Keratinocyte (primary cell): ENCODE measurements around the gene MRM3. TPM values are rescaled to one million over a fixed set of nuclear protein-coding genes. Genes with fewer than 3 reads are reported as not detected.

Source experiments
- DNase-seq: peaks from one replicate; pipeline ENCODE4 v3.0.0-alpha.2; 2011; ENCODE audit warnings: low read depth, missing footprints, low spot score
- FAIRE-seq: peaks from 2 replicates; lab custom pipeline; 2011; peaks lifted over from hg19 to GRCh38; lab: Jason Lieb, UNC
- H2AFZ ChIP-seq: 2 replicates; pipeline ENCODE4 v1.6.0; 2012; ENCODE audit warnings: low read length, control low read depth, inconsistent platforms; ENCODE audit not compliant: control insufficient read depth
- H3K27ac ChIP-seq: 2 replicates; pipeline ENCODE4 v1.5.1; 2011; ENCODE audit warnings: low read length; ENCODE audit not compliant: control insufficient read depth, insufficient read depth
- H3K27me3 ChIP-seq: 3 replicates; pipeline ENCODE4 v1.6.0; 2011; ENCODE audit warnings: low read length; ENCODE audit not compliant: control insufficient read depth, insufficient read depth; ENCODE audit errors: extremely low read depth
- H3K36me3 ChIP-seq, 2 experiments: 2 replicates in 1 of 2; 3 replicates in 1 of 2; pipeline ENCODE4 v1.5.1; 2011; ENCODE audit warnings: low read length in 2 of 2, mild to moderate bottlenecking in 1 of 2; ENCODE audit not compliant: control insufficient read depth in 2 of 2, insufficient read depth in 2 of 2; ENCODE audit errors: extremely low read depth in 1 of 2
- H3K4me1 ChIP-seq: 3 replicates; pipeline ENCODE4 v1.5.1; 2011; ENCODE audit warnings: low read length; ENCODE audit not compliant: control insufficient read depth, insufficient read depth; ENCODE audit errors: extremely low read depth
- H3K4me2 ChIP-seq: 3 replicates; pipeline ENCODE4 v1.6.0; 2011; ENCODE audit warnings: low read depth, low read length; ENCODE audit not compliant: control insufficient read depth, insufficient read depth; ENCODE audit errors: extremely low read depth
- H3K4me3 ChIP-seq, 3 experiments: fragments of 200-600 bp in 1 of 3; sonication (generic) in 1 of 3; 2 replicates in 2 of 3; 3 replicates in 1 of 3; pipeline ENCODE4 v1.5.1; 2011 to 2016; ENCODE audit warnings: low read length in 3 of 3, mild to moderate bottlenecking in 3 of 3, control low read depth in 2 of 3, inconsistent platforms in 1 of 3, low read depth in 1 of 3, mixed read lengths in 1 of 3, mixed run types in 1 of 3, moderate library complexity in 1 of 3; ENCODE audit not compliant: control insufficient read depth in 2 of 3, insufficient read depth in 2 of 3; ENCODE audit errors: extremely low read depth in 1 of 3
- H3K79me2 ChIP-seq: 2 replicates; pipeline ENCODE4 v1.6.0; 2012; ENCODE audit warnings: low read length; ENCODE audit not compliant: control insufficient read depth, insufficient read depth
- H3K9ac ChIP-seq: 3 replicates; pipeline ENCODE4 v1.6.0; 2011; ENCODE audit warnings: low read length; ENCODE audit not compliant: control insufficient read depth, insufficient read depth; ENCODE audit errors: extremely low read depth
- H3K9me1 ChIP-seq: 3 replicates; pipeline ENCODE4 v1.6.0; 2011; ENCODE audit warnings: low read length; ENCODE audit not compliant: control insufficient read depth, insufficient read depth; ENCODE audit errors: extremely low read depth
- H3K9me3 ChIP-seq: 2 replicates; pipeline ENCODE4 v1.5.1; 2012; ENCODE audit warnings: low read depth, low read length; ENCODE audit not compliant: control insufficient read depth
- H4K20me1 ChIP-seq: 3 replicates; pipeline ENCODE4 v1.6.0; 2011; ENCODE audit warnings: low read length; ENCODE audit not compliant: control insufficient read depth, insufficient read depth; ENCODE audit errors: extremely low read depth
- EZH2 ChIP-seq: IDR thresholded peaks from one replicate; pipeline ENCODE4 v1.6.1; 2012; ENCODE audit warnings: inconsistent platforms, mild to moderate bottlenecking, low read length, moderate library complexity
- dilution Hi-C: fragments of 300-500 bp; cut with MboI; formaldehyde crosslinking; loops from one replicate; pipeline ENCODE4 v1.7.0; 2020; ENCODE audit warnings: low sequenced_read_pairs; ENCODE audit not compliant: extremely low pct_ligation_motif_present
- polyA minus RNA-seq, 3 experiments: library from RNA; depleted of rRNA, polyadenylated mRNA; stranded (reverse); fragments of >200 nt; gene quantifications; 1 replicate in 1 of 3; 2 replicates in 1 of 3; 3 replicates in 1 of 3; pipeline ENCODE4 v1.2.3, GENCODE V29; 2011
- polyA plus RNA-seq, 5 experiments: library from polyadenylated mRNA; depleted of rRNA in 3 of 5; stranded (reverse) in 3 of 5; stranded (forward) in 1 of 5; unstranded in 1 of 5; fragments of >200 nt; gene quantifications; 1 replicate in 1 of 5; 2 replicates in 3 of 5; 3 replicates in 1 of 5; pipeline versions ENCODE4 v1.2.1 to v1.2.3, GENCODE V29; 2011 to 2012; ENCODE audit warnings: missing spikeins in 2 of 5, low read depth in 1 of 5, low replicate concordance in 1 of 5
- TF ChIP-seq, protein P1 (sequence below), 3 experiments: IDR thresholded peaks in 1 of 3; conservative IDR thresholded peaks in 1 of 3; optimal IDR thresholded peaks in 1 of 3; 2 replicates in 2 of 3; 3 replicates in 1 of 3; pipeline versions ENCODE3 to v1.5.1; 2011; ENCODE audit warnings: low read length in 3 of 3, mild to moderate bottlenecking in 3 of 3, moderate library complexity in 2 of 3, control low read depth in 1 of 3, inconsistent platforms in 1 of 3; ENCODE audit not compliant: insufficient read depth in 2 of 3; ENCODE audit errors: extremely low read depth in 1 of 3

The MRM3 gene, protein sequence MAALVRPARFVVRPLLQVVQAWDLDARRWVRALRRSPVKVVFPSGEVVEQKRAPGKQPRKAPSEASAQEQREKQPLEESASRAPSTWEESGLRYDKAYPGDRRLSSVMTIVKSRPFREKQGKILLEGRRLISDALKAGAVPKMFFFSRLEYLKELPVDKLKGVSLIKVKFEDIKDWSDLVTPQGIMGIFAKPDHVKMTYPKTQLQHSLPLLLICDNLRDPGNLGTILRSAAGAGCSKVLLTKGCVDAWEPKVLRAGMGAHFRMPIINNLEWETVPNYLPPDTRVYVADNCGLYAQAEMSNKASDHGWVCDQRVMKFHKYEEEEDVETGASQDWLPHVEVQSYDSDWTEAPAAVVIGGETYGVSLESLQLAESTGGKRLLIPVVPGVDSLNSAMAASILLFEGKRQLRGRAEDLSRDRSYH
- polyA plus RNA-seq (10.9 to 15.5 TPM (median 11.5 TPM) in 3 replicates), polyA minus RNA-seq (3.3 to 8.7 TPM (median 5.5 TPM) in 3 replicates)
- polyA plus RNA-seq (2011; ENCODE audit: low read depth), result 8.8 TPM
- polyA plus RNA-seq (2011; cell fraction: cytosol; rRNA removed), result 7.2 and 8.9 TPM in 2 replicates
- 8.3 and 8.8 TPM in 2 replicates for polyA plus RNA-seq (2011; cell fraction: nucleus; rRNA removed)
- polyA plus RNA-seq (2012; ENCODE audit: low replicate concordance), result 12.9 and 13.8 TPM in 2 replicates
- polyA minus RNA-seq (2011; cell fraction: cytosol; rRNA and poly(A)+ RNA removed), result 6.9 TPM
- 6.1 and 6.4 TPM in 2 replicates for polyA minus RNA-seq (2011; cell fraction: nucleus; rRNA and poly(A)+ RNA removed)

DNA sequence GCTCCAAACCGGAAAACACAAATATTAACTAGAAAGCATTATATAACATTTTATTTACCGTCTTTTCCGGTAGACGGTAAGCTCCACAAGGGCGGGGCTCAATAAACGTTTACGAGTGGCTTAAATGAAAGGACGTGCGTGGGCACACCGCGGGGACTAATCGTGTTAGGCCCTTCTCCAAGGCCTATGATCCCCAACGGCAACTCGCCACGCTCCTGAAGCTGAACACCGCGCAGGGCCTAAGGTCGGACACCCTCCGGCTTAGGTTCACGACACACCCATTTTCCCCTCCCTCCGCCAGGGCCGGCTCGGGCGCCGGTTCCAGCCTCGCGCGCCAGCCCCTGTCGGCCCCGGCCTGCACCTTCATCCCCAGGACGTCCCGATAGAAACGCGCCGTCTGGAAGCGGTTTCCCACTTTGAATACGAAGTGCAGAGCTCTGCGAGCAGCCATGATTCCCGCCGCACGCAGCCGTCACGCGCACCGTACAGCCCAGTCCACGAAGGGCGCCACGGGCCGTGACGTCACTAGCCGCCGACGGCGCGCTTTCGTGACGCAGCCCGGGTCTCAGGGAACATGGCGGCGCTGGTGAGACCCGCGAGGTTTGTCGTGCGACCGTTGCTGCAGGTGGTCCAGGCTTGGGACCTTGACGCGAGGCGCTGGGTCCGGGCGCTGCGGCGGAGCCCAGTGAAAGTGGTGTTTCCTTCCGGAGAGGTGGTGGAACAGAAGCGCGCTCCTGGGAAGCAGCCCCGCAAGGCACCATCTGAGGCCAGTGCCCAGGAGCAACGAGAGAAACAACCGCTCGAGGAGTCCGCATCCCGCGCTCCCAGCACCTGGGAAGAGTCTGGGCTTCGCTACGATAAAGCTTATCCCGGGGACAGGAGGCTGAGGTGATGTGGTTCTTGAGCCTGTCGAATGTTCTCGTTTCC, at the start of gene MRM3, which contains the start of gene GLOD4:
MRM3 (plus strand) TSS at position 549 of the 927 bp plus-strand sequence; CDS start at position 575, 26 bp downstream.
GLOD4 (minus strand) TSS at position 476 of the 927 bp plus-strand sequence; CDS start at position 451, 25 bp downstream.
- peaks cover 70% of the 10 kb centered on the region for H3K79me2 ChIP-seq
- FAIRE-seq, result peak; percentile 39
- H3K27ac ChIP-seq, result peak within 1 kb of the TSS; percentile 90

More for the DNA sequence above, at the start of gene MRM3, which contains the start of gene GLOD4:
- Histone ChIP-seq H4K20me1 (no peaks in the 10 kb centered on the region), H3K4me1 (peaks cover 20% of the 10 kb centered on the region), H3K36me3 (peaks cover 6 to 28% of the 10 kb centered on the region in 2 experiments), H3K27me3 (no peaks in the 10 kb centered on the region), H3K9me1 (no peaks in the 10 kb centered on the region), H3K9ac (peak within 1 kb of the TSS; percentile 94), H3K4me2 (peak within 1 kb of the TSS; percentile 98), H2AFZ (peak within 1 kb of the TSS; percentile 91), H3K4me3 (peak within 1 kb of the TSS; percentile 95 to 99 (median 99)), H3K9me3 (no peaks in the 10 kb centered on the region)
- peak; percentile 26 for DNase-seq
- TF ChIP-seq EZH2, result no peak
- TF ChIP-seq, protein P1, sequence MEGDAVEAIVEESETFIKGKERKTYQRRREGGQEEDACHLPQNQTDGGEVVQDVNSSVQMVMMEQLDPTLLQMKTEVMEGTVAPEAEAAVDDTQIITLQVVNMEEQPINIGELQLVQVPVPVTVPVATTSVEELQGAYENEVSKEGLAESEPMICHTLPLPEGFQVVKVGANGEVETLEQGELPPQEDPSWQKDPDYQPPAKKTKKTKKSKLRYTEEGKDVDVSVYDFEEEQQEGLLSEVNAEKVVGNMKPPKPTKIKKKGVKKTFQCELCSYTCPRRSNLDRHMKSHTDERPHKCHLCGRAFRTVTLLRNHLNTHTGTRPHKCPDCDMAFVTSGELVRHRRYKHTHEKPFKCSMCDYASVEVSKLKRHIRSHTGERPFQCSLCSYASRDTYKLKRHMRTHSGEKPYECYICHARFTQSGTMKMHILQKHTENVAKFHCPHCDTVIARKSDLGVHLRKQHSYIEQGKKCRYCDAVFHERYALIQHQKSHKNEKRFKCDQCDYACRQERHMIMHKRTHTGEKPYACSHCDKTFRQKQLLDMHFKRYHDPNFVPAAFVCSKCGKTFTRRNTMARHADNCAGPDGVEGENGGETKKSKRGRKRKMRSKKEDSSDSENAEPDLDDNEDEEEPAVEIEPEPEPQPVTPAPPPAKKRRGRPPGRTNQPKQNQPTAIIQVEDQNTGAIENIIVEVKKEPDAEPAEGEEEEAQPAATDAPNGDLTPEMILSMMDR (optimal IDR thresholded peaks at IDR 0.05 in 1 of 3, IDR thresholded peaks at IDR 0.05 in 1 of 3, conservative IDR thresholded peaks at IDR 0.05 in 1 of 3; ENCODE audit: extremely low read depth in 1 of 3, insufficient read depth in 2 of 3, low read length in 3 of 3), result peak in 1 of 3 experiments; percentile 18
- dilution Hi-C loops, result loop anchor here (25.0 kb wide), 1 partner anchor 205 kb away; the partner anchor contains the start of genes NXN and TIMM22
